GM10847 (cell line): ENCODE data around the gene IGF1.

Experiments
- POLR2A ChIP-seq: IDR thresholded peaks from 2 replicates; pipeline ENCODE4 v1.6.1; 2011; ENCODE audit not compliant: insufficient read length; ENCODE audit errors: extremely low read depth

IGF1 gene

GRCh38 chr12:102480406-102480805 lies at the start of gene IGF1:
Gene IGF1, minus strand, starts transcription at chr12:102480563. Its CDS starts 182 bp downstream, at chr12:102480381.
- TF ChIP-seq POLR2A, result no peak

- TF ChIP-seq POLR2A, result no peak
Measured at GRCh38 chr12:102528111-102528510, 47.7 kb upstream of the IGF1 start.

- no peak for TF ChIP-seq POLR2A
Measured at GRCh38 chr12:102527171-102527720, 46.9 kb upstream of the IGF1 start.

- no peak for TF ChIP-seq POLR2A
Measured at GRCh38 chr12:102526656-102527055, 46.3 kb upstream of the IGF1 start.

GRCh38 chr12:102522768-102523167 lies 42.4 kb upstream of the IGF1 start:
- no peak for TF ChIP-seq POLR2A

- no peak for TF ChIP-seq POLR2A
Measured at GRCh38 chr12:102521662-102522277, 41.4 kb upstream of the IGF1 start.

- no peak for TF ChIP-seq POLR2A
Measured at GRCh38 chr12:102518871-102519270, 38.5 kb upstream of the IGF1 start.

- TF ChIP-seq POLR2A, result no peak
Measured at GRCh38 chr12:102514696-102515095, 34.3 kb upstream of the IGF1 start.

- no peak for TF ChIP-seq POLR2A
Measured at GRCh38 chr12:102513739-102514138, 33.4 kb upstream of the IGF1 start.

GRCh38 chr12:102513272-102513671 lies 32.9 kb upstream of the IGF1 start:
- TF ChIP-seq POLR2A, result no peak

- TF ChIP-seq POLR2A, result no peak
Measured at GRCh38 chr12:102512523-102512922, 32.2 kb upstream of the IGF1 start.

GRCh38 chr12:102511575-102511974 lies 31.2 kb upstream of the IGF1 start:
- TF ChIP-seq POLR2A, result no peak

GRCh38 chr12:102510463-102510862 lies 30.1 kb upstream of the IGF1 start:
- no peak for TF ChIP-seq POLR2A

GRCh38 chr12:102510031-102510430 lies 29.7 kb upstream of the IGF1 start:
- TF ChIP-seq POLR2A, result no peak

GRCh38 chr12:102509123-102509626 lies 28.8 kb upstream of the IGF1 start:
- no peak for TF ChIP-seq POLR2A

GRCh38 chr12:102508052-102508451 lies 27.7 kb upstream of the IGF1 start:
- no peak for TF ChIP-seq POLR2A

GRCh38 chr12:102507301-102507700 lies 26.9 kb upstream of the IGF1 start:
- TF ChIP-seq POLR2A, result no peak
